ENCODE measurements around the gene ALG13.

DNA sequence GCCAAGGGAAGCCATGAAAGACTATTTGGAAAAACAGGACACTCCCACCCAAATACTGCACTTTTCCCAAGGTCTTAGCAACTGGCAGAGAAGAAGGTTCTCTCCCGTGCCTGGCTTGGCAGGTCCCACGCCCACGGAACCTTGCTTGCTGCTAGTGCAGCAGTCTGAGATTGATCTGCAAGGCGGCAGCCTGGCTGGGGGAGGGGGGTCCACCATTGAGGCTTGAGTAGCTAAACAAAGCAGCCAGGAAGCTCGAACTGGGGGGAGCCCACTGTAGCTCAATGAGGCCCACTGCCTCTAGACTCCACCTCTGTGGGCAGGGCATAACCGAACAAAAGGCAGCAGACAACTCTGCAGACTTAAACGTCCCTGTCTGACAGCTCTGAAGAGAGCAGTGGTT, 103.7 kb downstream of the ALG13 start:
- TF ChIP-seq CTCF (IDR thresholded peaks at IDR 0.05): no peak
- no peak for TF ChIP-seq POLR2A (IDR thresholded peaks at IDR 0.05)

All from uterus (tissue), 2 donors.